ENCODE data around the gene ERBB2. TPM values are rescaled to one million over a fixed set of nuclear protein-coding genes. Genes with fewer than 3 reads are reported as not detected.

ERBB2 gene
- total and polyA plus RNA-seq, 2 of the 13 experiments (the other 11 are each of a cell fraction or from before 2014, with no cell fraction given): 57.7 to 64.1 TPM

GRCh38 chr17:39736319-39737165 is 36.7 kb downstream of the ERBB2 start (continued):
- no peak for TF ChIP-seq ZNF766 (CRISPR knock-in tag; IDR thresholded peaks at IDR 0.05; ENCODE audit: borderline replicate concordance)
- no peak for TF ChIP-seq ZXDC (CRISPR knock-in tag; IDR thresholded peaks at IDR 0.05)
- no peak; the same call in 1 of the 2 replicates for TF ChIP-seq ZSCAN29 (CRISPR knock-in tag; conservative IDR thresholded peaks at IDR 0.05)
- TF ChIP-seq HNF1A (IDR thresholded peaks at IDR 0.05; ENCODE audit: low read depth): peak; percentile 76
- TF ChIP-seq HNF1A (CRISPR knock-in tag; IDR thresholded peaks at IDR 0.05; ENCODE audit: borderline replicate concordance): peak; percentile 51; the same call in 1 of the 2 replicates
- no peak for TF ChIP-seq TMF1 (CRISPR knock-in tag; IDR thresholded peaks at IDR 0.05; ENCODE audit: low read depth)
- TF ChIP-seq MEIS1 (CRISPR knock-in tag; IDR thresholded peaks at IDR 0.05; ENCODE audit: borderline replicate concordance): peak; percentile 85; the same call in 1 of the 2 replicates
- TF ChIP-seq ZNF224 (CRISPR knock-in tag; IDR thresholded peaks at IDR 0.05): no peak
- TF ChIP-seq ATF6 (CRISPR knock-in tag; conservative IDR thresholded peaks at IDR 0.05): no peak
- TF ChIP-seq SALL1 (CRISPR knock-in tag; IDR thresholded peaks at IDR 0.05): peak; percentile 70
- TF ChIP-seq CAMTA2 (CRISPR knock-in tag; IDR thresholded peaks at IDR 0.05; ENCODE audit: borderline replicate concordance): no peak
- peak; percentile 94 for TF ChIP-seq RERE (CRISPR knock-in tag; IDR thresholded peaks at IDR 0.05; ENCODE audit: low read depth)
